ENCODE measurements around the gene CCDC148.

The CCDC148 gene

GRCh38 chr2:158501301-158501700, 44.7 kb upstream of the CCDC148 start:
- Histone ChIP-seq H3K4me1 (ENCODE audit: low read length) (no peaks in the 10 kb centered on the region), H3K9me3 (ENCODE audit: insufficient read depth, low read length) (no peaks in the 10 kb centered on the region), H3K9ac (ENCODE audit: low read length) (no peak overlapping the region), H3K4me3 (ENCODE audit: low read length) (no peak overlapping the region), H3K79me2 (ENCODE audit: low read length) (peaks cover 9% of the 10 kb centered on the region), H3K27ac (ENCODE audit: low read length) (no peak overlapping the region), H3K36me3 (replicated peaks; ENCODE audit: low read depth, low read length) (no peaks in the 10 kb centered on the region), H3K4me2 (ENCODE audit: low read length) (no peak overlapping the region), H2AFZ (ENCODE audit: low read depth, low read length) (no peak overlapping the region), H3K27me3 (ENCODE audit: low read depth, low read length) (no peaks in the 10 kb centered on the region), H4K20me1 (ENCODE audit: insufficient read depth, low read length) (peaks cover 8% of the 10 kb centered on the region)
- no peak for TF ChIP-seq CTCF (IDR thresholded peaks at IDR 0.05; ENCODE audit: low read depth, low read length)

- Histone ChIP-seq H3K79me2 (ENCODE audit: low read length) (peaks cover 6% of the 10 kb centered on the region; the same call in 1 of the 2 replicates), H3K9ac (ENCODE audit: low read length) (no peak overlapping the region), H3K9me3 (ENCODE audit: insufficient read depth, low read length) (no peaks in the 10 kb centered on the region), H3K4me2 (ENCODE audit: low read length) (no peak overlapping the region), H2AFZ (ENCODE audit: low read depth, low read length) (no peak overlapping the region), H3K4me1 (ENCODE audit: low read length) (no peaks in the 10 kb centered on the region), H3K36me3 (replicated peaks; ENCODE audit: low read depth, low read length) (no peaks in the 10 kb centered on the region), H3K4me3 (ENCODE audit: low read length) (no peak overlapping the region), H3K27me3 (ENCODE audit: low read depth, low read length) (no peaks in the 10 kb centered on the region), H3K27ac (ENCODE audit: low read length) (no peak overlapping the region), H4K20me1 (ENCODE audit: insufficient read depth, low read length) (peaks cover 8% of the 10 kb centered on the region)
- TF ChIP-seq EZH2phosphoT487 (IDR thresholded peaks at IDR 0.05; ENCODE audit: low read depth) (no peak), CTCF (IDR thresholded peaks at IDR 0.05; ENCODE audit: low read depth, low read length) (no peak)
Observed at GRCh38 chr2:158500333-158500732, 43.8 kb upstream of the CCDC148 start.

- Histone ChIP-seq H3K27me3 (ENCODE audit: low read depth, low read length) (no peaks in the 10 kb centered on the region), H3K4me2 (ENCODE audit: low read length) (no peak overlapping the region), H3K9me3 (ENCODE audit: insufficient read depth, low read length) (no peaks in the 10 kb centered on the region), H2AFZ (ENCODE audit: low read depth, low read length) (no peak overlapping the region), H3K27ac (ENCODE audit: low read length) (no peak overlapping the region), H3K79me2 (ENCODE audit: low read length) (no peaks in the 10 kb centered on the region), H3K36me3 (replicated peaks; ENCODE audit: low read depth, low read length) (no peaks in the 10 kb centered on the region), H4K20me1 (ENCODE audit: insufficient read depth, low read length) (peaks cover 8% of the 10 kb centered on the region), H3K9ac (ENCODE audit: low read length) (no peak overlapping the region), H3K4me1 (ENCODE audit: low read length) (no peaks in the 10 kb centered on the region), H3K4me3 (ENCODE audit: low read length) (no peak overlapping the region)
- TF ChIP-seq CTCF (IDR thresholded peaks at IDR 0.05; ENCODE audit: low read depth, low read length) (no peak), EZH2phosphoT487 (IDR thresholded peaks at IDR 0.05; ENCODE audit: low read depth) (no peak)
Observed at GRCh38 chr2:158499383-158499782, 42.8 kb upstream of the CCDC148 start.

- H3K9me3 ChIP-seq (ENCODE audit: insufficient read depth, low read length) = no peaks in the 10 kb centered on the region
- peaks cover 8% of the 10 kb centered on the region for H4K20me1 ChIP-seq (ENCODE audit: insufficient read depth, low read length)
- H3K79me2 ChIP-seq (ENCODE audit: low read length) = peaks cover under 1% of the 10 kb centered on the region; the same call in 1 of the 2 replicates
- TF ChIP-seq EZH2phosphoT487 (IDR thresholded peaks at IDR 0.05; ENCODE audit: low read depth) (no peak), CTCF (IDR thresholded peaks at IDR 0.05; ENCODE audit: low read depth, low read length) (no peak)
- H2AFZ ChIP-seq (ENCODE audit: low read depth, low read length) = no peak overlapping the region
- H3K36me3 ChIP-seq (replicated peaks; ENCODE audit: low read depth, low read length) = no peaks in the 10 kb centered on the region
- no peak overlapping the region for H3K4me3 ChIP-seq (ENCODE audit: low read length)
- no peaks in the 10 kb centered on the region for H3K4me1 ChIP-seq (ENCODE audit: low read length)
- H3K4me2 ChIP-seq (ENCODE audit: low read length) = no peak overlapping the region
- no peak overlapping the region for H3K27ac ChIP-seq (ENCODE audit: low read length)
- no peaks in the 10 kb centered on the region for H3K27me3 ChIP-seq (ENCODE audit: low read depth, low read length)
- no peak overlapping the region for H3K9ac ChIP-seq (ENCODE audit: low read length)
Observed at GRCh38 chr2:158498749-158499136, 42.2 kb upstream of the CCDC148 start.
